SJSA1 (cell line): Measurements from ENCODE around the gene DMRT1. TPM values are rescaled to one million over a fixed set of nuclear protein-coding genes. Genes with fewer than 3 reads are reported as not detected.

Experiments
- DNase-seq, 2 experiments: peaks; one replicate each; pipeline ENCODE4 v3.0.0-alpha.2; 2015 to 2020; ENCODE audit warnings: low spot score in 2 of 2, low read depth in 1 of 2
- H3K27ac ChIP-seq: fragments of 250-450 bp; sonication (Bioruptor Pico); 2 replicates; pipeline ENCODE4 v1.5.1; 2020; ENCODE audit warnings: mild to moderate bottlenecking, moderate library complexity
- H3K27me3 ChIP-seq: fragments of 250-450 bp; sonication (Bioruptor Pico); replicated peaks from 2 replicates; pipeline ENCODE4 v1.5.1; 2020; ENCODE audit warnings: mild to moderate bottlenecking, moderate library complexity
- H3K36me3 ChIP-seq: fragments of 250-450 bp; sonication (Bioruptor Pico); 2 replicates; pipeline ENCODE4 v1.5.1; 2020; ENCODE audit warnings: mild to moderate bottlenecking
- H3K4me1 ChIP-seq: fragments of 250-450 bp; sonication (Bioruptor Pico); replicated peaks from 2 replicates; pipeline ENCODE4 v1.6.1; 2021; ENCODE audit warnings: mild to moderate bottlenecking
- H3K4me3 ChIP-seq: fragments of 250-450 bp; sonication (Bioruptor Pico); 2 replicates; pipeline ENCODE4 v1.5.1; 2020; ENCODE audit warnings: mild to moderate bottlenecking
- H3K9me3 ChIP-seq: fragments of 250-450 bp; sonication (Bioruptor Pico); replicated peaks from 2 replicates; pipeline ENCODE4 v1.5.1; 2020; ENCODE audit warnings: mild to moderate bottlenecking
- total RNA-seq: library from RNA; depleted of rRNA; stranded (reverse); fragments of >200 nt; shearing (Covaris generic); gene quantifications from 2 replicates; pipeline ENCODE4 v1.2.3, GENCODE V29; 2014; rRNA removed

DMRT1 gene
- not detected in 2 replicates for total RNA-seq

DNA sequence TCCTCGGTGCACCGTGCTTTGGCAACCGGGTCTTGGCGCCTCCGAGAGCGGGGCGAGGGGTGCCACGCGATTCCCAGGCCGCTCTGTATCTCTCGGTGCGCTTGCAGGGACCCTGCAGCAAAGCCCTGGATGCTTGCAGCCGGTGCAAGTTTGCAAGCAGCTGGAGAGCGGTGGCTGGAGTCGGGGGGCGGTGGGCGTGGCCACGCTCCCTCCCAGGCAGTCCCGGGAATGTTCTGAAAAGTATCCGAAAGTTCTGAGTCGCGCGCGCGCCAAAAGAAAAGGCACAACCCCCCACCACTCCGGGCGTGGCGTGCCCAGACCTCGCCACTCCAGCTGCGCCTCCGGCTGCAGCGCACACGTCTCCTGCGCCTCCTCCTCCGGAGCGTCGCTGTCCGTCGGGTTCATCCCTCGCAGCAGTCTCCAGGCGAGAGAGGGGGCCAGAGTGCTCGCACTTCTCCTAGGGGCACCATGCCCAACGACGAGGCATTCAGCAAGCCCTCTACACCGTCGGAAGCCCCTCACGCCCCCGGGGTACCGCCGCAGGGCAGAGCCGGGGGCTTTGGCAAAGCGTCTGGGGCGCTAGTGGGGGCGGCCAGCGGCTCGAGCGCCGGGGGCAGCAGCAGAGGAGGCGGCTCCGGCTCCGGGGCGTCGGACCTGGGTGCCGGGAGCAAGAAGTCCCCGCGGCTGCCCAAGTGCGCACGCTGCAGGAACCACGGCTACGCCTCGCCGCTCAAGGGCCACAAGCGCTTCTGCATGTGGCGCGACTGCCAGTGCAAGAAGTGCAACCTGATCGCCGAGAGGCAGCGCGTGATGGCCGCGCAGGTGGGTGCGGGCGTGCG is at the start of gene DMRT1:
TSS of gene DMRT1 (plus strand) at position 327 of the 839 bp plus-strand sequence. CDS start at position 469, 142 bp downstream.
- H3K9me3 ChIP-seq: no peaks in the 10 kb centered on the region
- H3K27ac ChIP-seq: no peak within 1 kb of the TSS
- H3K4me3 ChIP-seq: no peak within 1 kb of the TSS
- no peaks in the 10 kb centered on the region for H3K36me3 ChIP-seq
- H3K4me1 ChIP-seq: no peaks in the 10 kb centered on the region
- DNase-seq: no peak
- no peaks in the 10 kb centered on the region for H3K27me3 ChIP-seq

DNA sequence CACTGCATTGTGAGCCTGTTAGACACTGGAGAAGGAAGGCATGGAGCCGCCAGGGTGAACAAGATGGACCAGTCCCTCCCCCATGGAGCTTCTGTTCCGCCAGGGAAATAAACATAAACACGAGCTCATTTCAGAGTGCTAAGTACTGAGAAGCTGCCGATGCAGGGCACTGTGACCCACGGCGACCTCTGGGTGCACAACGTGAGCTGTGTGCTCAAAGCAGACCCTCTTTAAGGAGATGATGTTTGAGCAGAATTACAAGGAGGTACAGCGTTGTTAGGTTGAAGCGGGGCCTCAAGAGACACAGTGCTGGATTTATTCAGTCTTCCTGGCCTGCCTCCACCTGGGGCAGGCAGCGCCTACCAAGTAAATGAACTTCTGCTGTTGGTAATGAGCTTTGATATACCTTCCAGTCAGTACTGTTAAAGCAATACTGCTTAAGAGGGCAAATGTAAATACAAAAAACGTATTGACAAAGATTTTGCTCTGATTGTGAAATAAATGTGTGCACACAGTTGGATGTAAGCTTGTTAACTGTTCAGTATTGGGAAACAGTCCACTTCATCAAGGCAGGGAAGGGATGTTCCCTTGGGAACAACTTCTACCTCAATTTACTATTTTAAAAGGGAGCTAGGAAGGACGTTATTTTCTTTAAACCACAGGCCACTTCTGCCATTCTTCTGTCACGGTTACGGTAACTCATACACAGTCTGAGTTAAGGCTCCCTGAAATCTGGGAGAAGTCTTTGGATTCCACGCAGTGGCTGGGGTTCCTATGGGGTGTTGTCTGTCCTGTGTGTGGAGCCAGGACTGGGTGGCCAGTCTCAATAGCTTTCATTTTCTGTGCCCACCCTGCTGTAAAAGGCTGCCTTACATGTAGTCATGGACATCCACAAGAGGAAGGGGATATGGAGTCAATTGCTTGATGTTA is 48.9 kb upstream of the DMRT1 start:
- no peak for DNase-seq
- Histone ChIP-seq H3K4me1 (no peaks in the 10 kb centered on the region), H3K9me3 (no peaks in the 10 kb centered on the region), H3K4me3 (no peak overlapping the region), H3K36me3 (no peaks in the 10 kb centered on the region), H3K27ac (no peak overlapping the region), H3K27me3 (no peaks in the 10 kb centered on the region)

DNA sequence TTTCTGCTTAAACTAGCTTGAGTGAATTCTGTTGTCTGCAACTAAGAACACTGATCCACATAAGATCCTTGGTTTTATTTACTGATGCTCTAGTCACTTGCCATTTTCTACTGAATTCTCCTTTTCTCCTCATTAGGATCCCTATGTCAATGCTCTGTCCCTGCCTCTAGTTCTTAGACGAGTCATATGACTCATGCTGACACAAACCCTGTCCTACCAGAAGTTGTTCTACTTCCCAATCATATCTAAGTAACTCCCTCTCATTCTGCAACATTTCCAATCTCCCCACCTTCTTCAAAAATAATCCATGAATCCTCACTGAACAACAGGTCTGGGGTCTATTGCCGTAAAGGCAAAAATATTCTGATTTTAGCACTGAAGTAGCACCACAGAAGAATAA is 47.1 kb upstream of the DMRT1 start:
- no peak overlapping the region for H3K4me3 ChIP-seq
- no peaks in the 10 kb centered on the region for H3K9me3 ChIP-seq
- no peak for DNase-seq
- H3K36me3 ChIP-seq: no peaks in the 10 kb centered on the region
- no peaks in the 10 kb centered on the region for H3K4me1 ChIP-seq
- H3K27me3 ChIP-seq: no peaks in the 10 kb centered on the region
- H3K27ac ChIP-seq: no peak overlapping the region

DNA sequence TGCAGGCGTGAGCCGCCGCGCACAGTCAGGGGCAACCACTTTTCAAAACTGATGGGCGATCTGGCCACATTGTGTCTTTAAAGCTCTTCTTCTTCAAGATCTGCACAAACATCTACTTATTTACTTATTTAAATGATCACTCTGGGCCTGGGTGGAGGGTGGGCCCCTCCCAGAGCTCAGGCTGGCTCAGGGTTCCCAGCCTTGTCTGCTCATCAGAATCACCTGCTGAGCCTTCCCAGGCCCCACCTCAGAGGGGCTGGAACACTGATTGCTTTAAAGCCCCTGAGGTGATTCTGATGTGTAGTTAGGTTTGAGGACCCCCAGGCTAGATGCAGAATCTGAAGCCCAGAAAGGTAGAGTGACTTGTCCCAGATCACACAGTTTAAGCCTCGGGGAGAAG is 45.6 kb upstream of the DMRT1 start:
- Histone ChIP-seq H3K9me3 (no peaks in the 10 kb centered on the region), H3K36me3 (no peaks in the 10 kb centered on the region), H3K4me3 (no peak overlapping the region), H3K4me1 (no peaks in the 10 kb centered on the region), H3K27ac (no peak overlapping the region), H3K27me3 (no peaks in the 10 kb centered on the region)
- DNase-seq: no peak

DNA sequence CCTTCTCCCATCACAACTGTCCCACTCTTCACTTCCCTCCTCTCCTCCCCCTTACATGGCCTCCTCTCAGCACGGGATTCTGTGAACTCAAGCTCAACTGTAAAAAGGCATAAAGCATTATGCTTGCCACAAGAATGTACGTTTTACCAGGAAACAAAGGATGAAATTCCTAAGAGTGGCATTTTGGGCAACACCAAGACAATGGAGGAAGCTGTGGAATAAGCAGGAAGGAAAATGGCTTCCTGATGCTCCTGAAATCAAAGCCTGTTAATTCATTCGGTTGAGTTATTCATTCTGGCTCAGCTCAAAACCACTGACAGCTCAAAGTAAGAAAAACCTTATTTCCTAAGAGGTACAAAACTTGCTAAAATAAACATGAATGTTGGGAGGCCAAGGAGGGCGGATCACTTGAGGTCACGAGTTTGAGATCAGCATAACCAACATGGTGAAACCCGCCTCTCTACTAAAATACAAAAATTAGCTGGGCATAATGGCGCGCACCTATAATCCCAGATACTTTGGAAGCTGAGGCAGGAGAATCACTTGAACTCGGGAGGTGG is 40.8 kb upstream of the DMRT1 start:
- H3K27ac ChIP-seq: no peak overlapping the region
- H3K4me3 ChIP-seq: no peak overlapping the region
- no peaks in the 10 kb centered on the region for H3K36me3 ChIP-seq
- peak in 1 of 2 experiments; percentile 2 for DNase-seq
- no peaks in the 10 kb centered on the region for H3K9me3 ChIP-seq
- H3K4me1 ChIP-seq: no peaks in the 10 kb centered on the region
- H3K27me3 ChIP-seq: no peaks in the 10 kb centered on the region

DNA sequence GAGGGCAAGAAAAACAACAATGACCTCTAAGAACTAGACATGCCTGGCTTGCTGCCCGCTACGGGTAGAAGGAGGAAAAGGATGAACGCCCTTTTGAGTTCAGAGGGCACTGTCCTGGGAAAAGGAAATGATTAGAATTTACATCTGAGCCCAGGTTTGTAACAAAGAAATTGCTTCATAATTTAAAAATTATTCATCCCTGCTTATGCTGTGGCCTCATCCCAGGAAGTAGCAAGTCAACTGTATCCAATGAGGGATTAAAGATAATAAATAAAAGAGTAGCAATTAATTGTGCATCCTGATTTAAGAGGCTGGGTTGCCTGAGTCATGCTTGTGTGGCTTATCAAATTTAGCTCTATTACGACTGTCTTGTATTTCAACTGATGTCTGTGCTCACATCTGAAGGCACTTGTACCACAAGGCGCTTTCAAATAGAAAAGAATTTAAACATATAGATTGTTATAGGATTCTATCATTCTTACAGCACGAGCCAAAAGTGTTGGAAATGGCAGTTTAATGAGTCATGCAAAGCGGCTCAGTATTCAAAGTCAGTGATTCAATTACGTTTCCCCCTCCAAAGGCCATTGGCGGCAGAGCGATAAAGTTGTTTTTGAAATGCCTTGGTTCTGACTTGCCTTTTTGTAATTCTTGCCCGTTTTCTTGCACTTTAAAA is 40.0 kb upstream of the DMRT1 start:
- H3K9me3 ChIP-seq: no peaks in the 10 kb centered on the region
- H3K27ac ChIP-seq: no peak overlapping the region
- DNase-seq: no peak

DNA sequence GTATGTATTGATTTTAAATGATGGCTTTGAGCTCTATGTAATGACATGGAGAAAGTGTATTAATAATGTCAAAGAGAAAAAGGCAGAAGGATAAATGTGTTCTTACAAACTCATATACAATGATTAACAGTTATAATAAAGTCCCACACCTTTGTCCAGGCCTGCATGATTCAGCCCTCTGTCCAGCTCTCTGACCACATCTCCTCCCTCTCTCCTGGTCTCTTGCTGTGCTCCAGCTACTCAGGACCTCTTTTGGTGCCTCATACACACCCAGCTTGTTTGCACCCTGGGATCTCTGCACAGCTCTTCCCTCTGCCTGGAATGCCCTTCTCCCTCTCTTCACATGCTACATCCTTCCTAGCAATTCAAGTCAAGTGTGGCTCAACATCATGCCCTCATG is 37.5 kb upstream of the DMRT1 start:
- no peak for DNase-seq
- no peak overlapping the region for H3K27ac ChIP-seq
- no peaks in the 10 kb centered on the region for H3K27me3 ChIP-seq
- H3K4me1 ChIP-seq: no peaks in the 10 kb centered on the region
- no peak overlapping the region for H3K4me3 ChIP-seq
- H3K9me3 ChIP-seq: no peaks in the 10 kb centered on the region
- no peaks in the 10 kb centered on the region for H3K36me3 ChIP-seq

More for the DNA sequence above, 40.0 kb upstream of the DMRT1 start:
- Histone ChIP-seq H3K4me1 (no peaks in the 10 kb centered on the region), H3K36me3 (no peaks in the 10 kb centered on the region), H3K27me3 (no peaks in the 10 kb centered on the region), H3K4me3 (no peak overlapping the region)

DNA sequence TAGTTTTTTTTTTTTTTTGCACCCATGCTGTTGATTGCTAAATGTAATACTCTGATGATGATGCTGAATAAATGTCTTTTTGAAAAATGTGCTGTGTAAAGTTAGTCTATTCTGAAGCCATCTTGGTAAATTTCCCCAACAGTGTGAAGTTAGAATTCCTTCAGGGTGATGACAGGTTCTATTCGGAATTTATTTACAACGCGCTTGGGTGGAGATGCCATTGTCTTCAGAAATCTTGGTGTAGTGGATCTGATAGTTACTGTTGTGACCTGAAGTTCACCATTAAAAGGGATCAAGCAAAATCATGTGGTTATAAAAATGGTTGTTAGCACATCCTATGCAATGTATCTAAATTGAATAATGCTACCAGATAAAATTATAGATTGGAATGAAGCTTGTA is 36.3 kb upstream of the DMRT1 start:
- Histone ChIP-seq H3K9me3 (no peaks in the 10 kb centered on the region), H3K4me1 (no peaks in the 10 kb centered on the region), H3K36me3 (no peaks in the 10 kb centered on the region), H3K4me3 (no peak overlapping the region), H3K27ac (no peak overlapping the region), H3K27me3 (no peaks in the 10 kb centered on the region)
- DNase-seq: no peak

DNA sequence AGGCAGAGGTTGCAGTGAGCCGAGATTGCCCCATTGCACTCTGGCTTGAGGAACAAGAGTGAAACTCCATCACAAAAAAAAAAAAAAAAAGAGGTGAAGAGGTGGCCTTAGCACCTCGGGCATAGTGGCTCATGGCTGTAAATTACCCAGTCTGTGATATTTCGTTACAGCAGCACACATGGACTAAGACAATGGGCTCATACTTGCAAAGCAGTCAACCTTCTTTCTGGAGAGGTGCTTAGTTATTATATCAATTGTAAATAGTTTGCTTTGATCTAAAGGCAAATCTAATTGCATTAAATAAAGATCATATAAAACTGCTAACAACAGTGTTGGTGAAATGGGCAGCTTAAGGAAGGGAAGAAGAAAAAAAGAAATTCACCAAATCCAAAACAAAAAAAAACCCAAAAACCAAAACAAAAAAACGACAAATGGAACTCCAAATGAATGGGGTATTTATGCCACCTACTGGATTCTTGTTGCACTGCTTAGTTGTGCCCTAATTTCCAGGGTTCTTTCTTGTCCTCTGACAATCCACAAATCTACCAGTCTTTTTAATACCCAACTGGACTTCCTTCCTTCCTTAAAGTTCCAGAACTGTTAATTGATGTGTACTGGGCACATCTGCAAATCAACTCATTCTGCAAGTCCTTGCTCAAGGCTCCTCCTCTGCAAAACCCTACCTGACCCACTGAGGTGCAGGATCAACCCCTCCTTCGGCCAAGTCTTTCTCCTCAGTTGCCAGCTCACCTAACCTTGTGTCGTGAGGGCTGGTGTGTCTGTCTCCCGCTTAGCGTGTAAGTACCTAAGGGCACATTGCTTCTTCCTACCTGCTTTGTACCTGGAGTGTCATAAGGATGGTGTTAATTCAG is 35.0 kb upstream of the DMRT1 start:
- no peaks in the 10 kb centered on the region for H3K9me3 ChIP-seq
- H3K4me3 ChIP-seq: no peak overlapping the region
- no peaks in the 10 kb centered on the region for H3K36me3 ChIP-seq
- no peak overlapping the region for H3K27ac ChIP-seq
- DNase-seq: peak in 1 of 2 experiments; percentile 2
- H3K4me1 ChIP-seq: no peaks in the 10 kb centered on the region
- no peaks in the 10 kb centered on the region for H3K27me3 ChIP-seq

DNA sequence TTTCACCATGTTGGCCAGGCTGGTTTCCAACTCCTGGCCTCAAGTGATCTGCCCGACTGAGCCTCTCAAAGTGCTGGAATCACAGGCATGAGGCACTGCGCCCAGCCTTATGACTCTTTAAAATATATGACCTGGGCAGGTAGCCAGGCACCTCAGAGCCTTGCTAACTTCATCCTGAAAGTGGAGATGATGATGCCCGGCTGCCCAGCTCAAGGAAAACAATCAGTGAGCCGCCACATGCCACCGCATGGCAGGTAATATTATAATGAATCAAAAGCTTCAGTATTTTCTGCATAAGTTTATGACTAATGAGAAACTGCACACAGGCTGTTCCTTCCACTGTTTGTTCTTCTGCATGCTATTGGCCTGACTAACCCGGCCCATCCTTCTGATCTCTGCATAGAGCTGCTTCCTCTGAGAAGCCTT is 30.4 kb upstream of the DMRT1 start:
- no peaks in the 10 kb centered on the region for H3K9me3 ChIP-seq
- H3K36me3 ChIP-seq: no peaks in the 10 kb centered on the region
- H3K4me3 ChIP-seq: no peak overlapping the region
- no peaks in the 10 kb centered on the region for H3K4me1 ChIP-seq
- no peaks in the 10 kb centered on the region for H3K27me3 ChIP-seq
- no peak overlapping the region for H3K27ac ChIP-seq
- no peak for DNase-seq

DNA sequence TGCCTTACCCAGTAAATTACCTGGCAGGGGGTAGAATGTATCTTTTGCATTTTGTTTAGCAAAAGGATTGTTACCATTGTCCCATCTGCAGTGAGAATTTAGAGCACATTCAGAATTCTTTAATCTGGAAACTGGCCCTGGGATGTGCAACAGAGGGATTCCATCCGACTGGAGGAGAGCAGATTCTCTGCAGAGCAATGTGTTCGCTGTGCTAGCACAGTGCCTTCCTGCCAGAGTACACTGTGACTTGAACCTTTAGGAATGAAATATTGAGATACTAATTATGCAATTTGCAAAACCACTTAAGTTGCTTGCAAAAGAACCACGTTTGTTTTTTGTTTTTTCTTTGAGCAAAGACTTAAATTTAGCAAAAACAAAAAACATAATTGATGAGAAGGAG is 22.5 kb upstream of the DMRT1 start:
- Histone ChIP-seq H3K4me1 (no peaks in the 10 kb centered on the region), H3K27me3 (no peaks in the 10 kb centered on the region), H3K9me3 (no peaks in the 10 kb centered on the region), H3K27ac (no peak overlapping the region), H3K36me3 (no peaks in the 10 kb centered on the region), H3K4me3 (no peak overlapping the region)
- no peak for DNase-seq

DNA sequence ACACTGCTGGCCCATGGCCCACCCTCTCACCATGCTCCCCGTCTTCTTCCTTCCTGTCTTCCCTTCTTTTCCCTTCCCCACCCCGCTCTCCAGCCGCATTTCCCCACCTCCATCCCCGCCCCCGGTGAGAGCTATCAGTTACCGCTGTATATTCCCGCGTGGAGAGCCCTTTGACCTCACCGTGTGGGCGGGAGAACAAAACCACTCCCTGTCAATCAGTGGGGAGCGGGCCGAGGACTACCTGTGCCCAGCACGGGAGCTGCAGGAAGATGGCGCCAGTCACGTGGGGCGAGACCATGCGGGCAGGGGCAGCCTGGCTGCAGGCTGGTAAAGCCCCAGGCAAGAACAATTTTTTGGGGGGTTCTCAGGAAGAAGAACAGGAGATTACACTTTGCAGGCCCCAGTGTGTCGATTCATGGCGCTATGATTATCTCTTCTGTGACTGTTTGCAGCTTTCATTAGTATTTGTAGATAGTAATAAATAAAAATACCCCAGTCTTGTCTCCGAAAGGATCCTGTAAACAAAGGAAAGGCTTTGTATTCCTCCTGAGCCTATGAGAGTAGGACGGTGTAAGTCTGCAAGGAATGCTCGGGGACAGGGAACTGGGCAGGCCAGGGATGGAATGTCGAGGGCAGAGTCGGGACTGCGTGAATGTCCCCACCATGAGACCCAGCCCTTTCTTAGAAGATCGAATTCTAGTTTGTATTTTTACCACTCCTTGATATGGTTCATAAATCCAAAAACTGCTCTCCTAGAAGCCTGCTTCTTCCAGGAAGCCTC is 14.8 kb upstream of the DMRT1 start:
- DNase-seq: no peak
- Histone ChIP-seq H3K4me3 (no peak overlapping the region), H3K27ac (no peak overlapping the region), H3K9me3 (no peaks in the 10 kb centered on the region), H3K4me1 (no peaks in the 10 kb centered on the region), H3K36me3 (no peaks in the 10 kb centered on the region), H3K27me3 (no peaks in the 10 kb centered on the region)
